Gastrocnemius medialis (tissue), 4 donors: ENCODE measurements around the gene SPTBN1. TPM values are rescaled to one million over a fixed set of nuclear protein-coding genes. Genes with fewer than 3 reads are reported as not detected.

Experiments used
- ATAC-seq, 2 donors: fragments of 150-250 bp; one replicate each; pipeline ENCODE4 v1.9.1; 2016
- DNase-seq, 2 donors: peaks; one replicate each; pipeline ENCODE4 v3.0.0-alpha.2; 2019
- H3K27ac ChIP-seq, 4 donors: fragments of 200-600 bp; sonication (generic); 1 replicate in 1 of 4; 2 replicates in 3 of 4; pipeline ENCODE4 v1.5.1; 2016 to 2018; ENCODE audit warnings: mild to moderate bottlenecking in 2 of 4, moderate library complexity in 1 of 4
- H3K27me3 ChIP-seq, 3 donors: fragments of 200-600 bp; sonication (generic) in 2 of 3; 1 replicate in 1 of 3; 2 replicates in 2 of 3; pipeline versions ENCODE4 v1.5.1 to v1.6.0; 2016 to 2019; ENCODE audit warnings: mild to moderate bottlenecking in 1 of 3, moderate library complexity in 1 of 3
- H3K36me3 ChIP-seq, 2 donors: fragments of 200-600 bp; sonication (generic) in 1 of 2; one replicate each; pipeline ENCODE4 v1.5.1; 2017 to 2018
- H3K4me1 ChIP-seq, 2 donors: fragments of 200-600 bp; sonication (generic) in 1 of 2; one replicate each; pipeline ENCODE4 v1.5.1; 2016 to 2017; ENCODE audit warnings: mild to moderate bottlenecking in 2 of 2
- H3K4me3 ChIP-seq, 4 donors: fragments of 200-600 bp; sonication (generic) in 3 of 4; 1 replicate in 1 of 4; 2 replicates in 3 of 4; pipeline ENCODE4 v1.5.1; 2016 to 2019; ENCODE audit warnings: mild to moderate bottlenecking in 2 of 4
- H3K9me3 ChIP-seq, 3 donors: fragments of 200-600 bp; sonication (generic) in 2 of 3; 1 replicate in 1 of 3; 2 replicates in 2 of 3; pipeline ENCODE4 v1.5.1; 2016 to 2019
- CTCF ChIP-seq, 5 experiments: fragments of 450-650 bp in 3 of 5; fragments of 200-600 bp in 2 of 5; sonication (generic) in 2 of 5; IDR thresholded peaks in 4 of 5; conservative IDR thresholded peaks in 1 of 5; 1 replicate in 4 of 5; 2 replicates in 1 of 5; pipeline ENCODE4 v1.5.1; 2016 to 2019; ENCODE audit warnings: antibody characterized with exemption in 5 of 5, mild to moderate bottlenecking in 3 of 5, moderate library complexity in 3 of 5
- POLR2A ChIP-seq, 2 donors: fragments of 450-650 bp; IDR thresholded peaks; one replicate each; pipeline ENCODE4 v1.6.1; 2017; ENCODE audit warnings: antibody characterized with exemption in 2 of 2, mild to moderate bottlenecking in 2 of 2, moderate library complexity in 2 of 2
- in situ Hi-C, 4 donors: fragments of 200-750 bp; cut with MboI; loops; one replicate each; pipeline versions ENCODE4 v1.15.0 to v1.8.0; 2017; ENCODE audit warnings: low sequenced_read_pairs in 4 of 4
- intact Hi-C: fragments of 100-400 bp; cut with DNase I; formaldehyde crosslinking; loops from one replicate; pipeline ENCODE4 v1.15.1; 2023; ENCODE audit warnings: low total_unique reads
- total RNA-seq, 4 donors: library from RNA; depleted of rRNA; stranded (reverse); fragments of >200 nt; gene quantifications; one replicate each; pipeline versions ENCODE4 v1.1.0 to v1.2.3, GENCODE V29; 2016

Gene SPTBN1
- total RNA-seq, 4 donors from 2014 or later = 107 to 191 (median 119) TPM

GRCh38 chr2:54497763-54498680 lies 41.9 kb downstream of the SPTBN1 start:
- Histone ChIP-seq H3K4me3 (no peak overlapping the region), H3K27me3 (no peaks in the 10 kb centered on the region), H3K9me3 (no peaks in the 10 kb centered on the region), H3K4me1 (peaks cover 56 to 67% of the 10 kb centered on the region in 2 donors), H3K36me3 (no peaks in the 10 kb centered on the region), H3K27ac (peak overlapping the region; percentile 34 to 61 (median 52))
- peak in 3 of 5 experiments; percentile 16 to 51 (median 45) for TF ChIP-seq CTCF (IDR thresholded peaks at IDR 0.05 in 4 of 5, conservative IDR thresholded peaks at IDR 0.05 in 1 of 5)
- TF ChIP-seq POLR2A (IDR thresholded peaks at IDR 0.05) = no peak
- intact Hi-C loops = no loop called here
- in situ Hi-C loops = no loop called here
- ATAC-seq (peak; percentile 47 to 72), DNase-seq (peak in 1 of 2 donors; percentile 30)

GRCh38 chr2:54499661-54500060 lies 43.5 kb downstream of the SPTBN1 start:
- Histone ChIP-seq H3K36me3 (no peaks in the 10 kb centered on the region), H3K9me3 (no peaks in the 10 kb centered on the region), H3K4me3 (no peak overlapping the region), H3K4me1 (peaks cover 61 to 83% of the 10 kb centered on the region in 2 donors), H3K27ac (peak overlapping the region; percentile 40 to 61 (median 52)), H3K27me3 (no peaks in the 10 kb centered on the region)
- in situ Hi-C loops = loop anchor here in 3 of 4 donors (25.0 kb wide), 3 partner anchors 287 to 387 kb away; partner anchors contain the start of gene ACYP2 (in 1 of the 3)
- ATAC-seq (peak in 1 of 2 donors; percentile 30), DNase-seq (peak in 1 of 2 donors; percentile 32)
- TF ChIP-seq CTCF (IDR thresholded peaks at IDR 0.05 in 4 of 5, conservative IDR thresholded peaks at IDR 0.05 in 1 of 5) = no peak
- no peak for TF ChIP-seq POLR2A (IDR thresholded peaks at IDR 0.05)
- intact Hi-C loops = loop anchor here (10.0 kb wide), 1 partner anchor 295 kb away; no protein-coding TSS in a partner anchor

- TF ChIP-seq CTCF (IDR thresholded peaks at IDR 0.05 in 4 of 5, conservative IDR thresholded peaks at IDR 0.05 in 1 of 5) = no peak
- no peak for TF ChIP-seq POLR2A (IDR thresholded peaks at IDR 0.05)
- Histone ChIP-seq H3K9me3 (no peaks in the 10 kb centered on the region), H3K4me3 (no peak overlapping the region), H3K27ac (peak overlapping the region; percentile 40 to 61 (median 52)), H3K27me3 (no peaks in the 10 kb centered on the region), H3K36me3 (no peaks in the 10 kb centered on the region), H3K4me1 (peaks cover 61 to 81% of the 10 kb centered on the region in 2 donors)
- DNase-seq (peak in 1 of 2 donors; percentile 50), ATAC-seq (peak; percentile 36)
- in situ Hi-C loops = loop anchor here in 3 of 4 donors (25.0 kb wide), 3 partner anchors 288 to 388 kb away; partner anchors contain the start of gene ACYP2 (in 1 of the 3)
- intact Hi-C loops = loop anchor here (10.0 kb wide), 1 partner anchor 296 kb away; no protein-coding TSS in a partner anchor
Measured at GRCh38 chr2:54500404-54501205, 44.5 kb downstream of the SPTBN1 start.

- in situ Hi-C loops = loop anchor here in 3 of 4 donors (25.0 kb wide), 3 partner anchors 290 to 390 kb away; partner anchors contain the start of gene ACYP2 (in 1 of the 3)
- no peak for TF ChIP-seq CTCF (IDR thresholded peaks at IDR 0.05 in 4 of 5, conservative IDR thresholded peaks at IDR 0.05 in 1 of 5)
- H3K27me3 ChIP-seq = no peaks in the 10 kb centered on the region
- peak overlapping the region in 1 of 4 donors; percentile 61 for H3K27ac ChIP-seq
- H3K36me3 ChIP-seq = no peaks in the 10 kb centered on the region
- no peaks in the 10 kb centered on the region for H3K9me3 ChIP-seq
- ATAC-seq (no peak), DNase-seq (no peak)
- H3K4me1 ChIP-seq = peaks cover 59 to 66% of the 10 kb centered on the region in 2 donors
- no peak overlapping the region for H3K4me3 ChIP-seq
- intact Hi-C loops = loop anchor here (10.0 kb wide), 1 partner anchor 298 kb away; no protein-coding TSS in a partner anchor
Measured at GRCh38 chr2:54502731-54503130, 46.6 kb downstream of the SPTBN1 start.
